Measurements from ENCODE around the gene SLC29A1. TPM values are rescaled to one million over a fixed set of nuclear protein-coding genes. Genes with fewer than 3 reads are reported as not detected.

SLC29A1 gene
- total RNA-seq, 2 donors from 2014 or later, result 37.1 to 56.5 TPM

- Mint-ChIP-seq H3K9me3 (no peaks in the 10 kb centered on the region), H3K36me3 (peaks cover 19 to 23% of the 10 kb centered on the region in 2 donors), H3K27ac (peak overlapping the region; percentile 86 to 95)
- peak; percentile 19 to 30 for ATAC-seq
- DNase-seq (ENCODE audit: low spot score in 2 of 2), result no peak
These were observed 41.0 kb downstream of the SLC29A1 start for GRCh38 chr6:44264154-44265006.

- no peaks in the 10 kb centered on the region for H3K9me3 Mint-ChIP-seq
- peak; percentile 96 to 97 for DNase-seq (ENCODE audit: low spot score in 2 of 2)
- peak; percentile 47 to 59 for ATAC-seq
- H3K36me3 Mint-ChIP-seq, result peaks cover 19 to 23% of the 10 kb centered on the region in 2 donors
- H3K27ac Mint-ChIP-seq, result peak within 1 kb of the TSS; percentile 86 to 95
These were observed 41.8 kb downstream of the SLC29A1 start, which contains the start of gene NFKBIE for GRCh38 chr6:44265007-44265721. Gene NFKBIE (minus strand): TSS chr6:44265551. CDS start chr6:44265346, 205 bp downstream.

GRCh38 chr6:44265722-44266233, 42.4 kb downstream of the SLC29A1 start:
- H3K9me3 Mint-ChIP-seq, result no peaks in the 10 kb centered on the region
- peaks cover 18 to 23% of the 10 kb centered on the region in 2 donors for H3K36me3 Mint-ChIP-seq
- H3K27ac Mint-ChIP-seq, result peak overlapping the region; percentile 22 to 86
- DNase-seq (ENCODE audit: low spot score in 2 of 2), result no peak
- ATAC-seq, result peak in 1 of 2 donors; percentile 68

GRCh38 chr6:44266347-44266746, 43.0 kb downstream of the SLC29A1 start:
- DNase-seq (ENCODE audit: low spot score in 2 of 2), result no peak

GRCh38 chr6:44267252-44267651, 43.9 kb downstream of the SLC29A1 start:
- DNase-seq (ENCODE audit: low spot score in 2 of 2) (no peak), ATAC-seq (no peak)
- Mint-ChIP-seq H3K9me3 (no peaks in the 10 kb centered on the region), H3K36me3 (peaks cover 12 to 23% of the 10 kb centered on the region in 2 donors), H3K27ac (no peak overlapping the region)

More at GRCh38 chr6:44266347-44266746, 43.0 kb downstream of the SLC29A1 start:
- Mint-ChIP-seq H3K36me3 (peaks cover 12 to 23% of the 10 kb centered on the region in 2 donors), H3K27ac (peak overlapping the region; percentile 22 to 86), H3K9me3 (no peaks in the 10 kb centered on the region)
- peak in 1 of 2 donors; percentile 27 for ATAC-seq

- peak in 1 of 2 donors; percentile 69 for DNase-seq (ENCODE audit: low spot score in 2 of 2)
- peaks cover 12 to 18% of the 10 kb centered on the region in 2 donors for H3K36me3 Mint-ChIP-seq
- H3K9me3 Mint-ChIP-seq, result no peaks in the 10 kb centered on the region
- no peak overlapping the region for H3K27ac Mint-ChIP-seq
- ATAC-seq, result no peak
These were observed 44.8 kb downstream of the SLC29A1 start for GRCh38 chr6:44268095-44268628.

GRCh38 chr6:44269178-44269920, 46.0 kb downstream of the SLC29A1 start:
- H3K36me3 Mint-ChIP-seq, result peaks cover 6 to 7% of the 10 kb centered on the region in 2 donors
- no peaks in the 10 kb centered on the region for H3K9me3 Mint-ChIP-seq
- ATAC-seq, result peak; percentile 38 to 76
- peak overlapping the region in 1 of 2 donors; percentile 37 for H3K27ac Mint-ChIP-seq
- no peak for DNase-seq (ENCODE audit: low spot score in 2 of 2)

- DNase-seq (ENCODE audit: low spot score in 2 of 2), result no peak
- H3K9me3 Mint-ChIP-seq, result no peaks in the 10 kb centered on the region
- H3K36me3 Mint-ChIP-seq, result peaks cover 0 to under 1% of the 10 kb centered on the region in 2 donors
- no peak for ATAC-seq
- peak within 1 kb of the TSS in 1 of 2 donors; percentile 37 for H3K27ac Mint-ChIP-seq
These were observed 46.6 kb downstream of the SLC29A1 start, which contains the start of gene TMEM151B for GRCh38 chr6:44269921-44270525. Gene TMEM151B (plus strand): TSS chr6:44270450. CDS start chr6:44270743, 293 bp downstream.

GRCh38 chr6:44270526-44271405, 47.4 kb downstream of the SLC29A1 start:
- Mint-ChIP-seq H3K9me3 (no peaks in the 10 kb centered on the region), H3K27ac (no peak overlapping the region), H3K36me3 (no peaks in the 10 kb centered on the region)
- no peak for ATAC-seq
- DNase-seq (ENCODE audit: low spot score in 2 of 2), result no peak

- no peaks in the 10 kb centered on the region for H3K9me3 Mint-ChIP-seq
- no peak for DNase-seq (ENCODE audit: low spot score in 2 of 2)
- no peak for ATAC-seq
- H3K27ac Mint-ChIP-seq, result no peak overlapping the region
- no peaks in the 10 kb centered on the region for H3K36me3 Mint-ChIP-seq
These were observed 48.0 kb downstream of the SLC29A1 start for GRCh38 chr6:44271406-44271723.

GRCh38 chr6:44271914-44272313, 48.5 kb downstream of the SLC29A1 start:
- Mint-ChIP-seq H3K27ac (no peak overlapping the region), H3K36me3 (no peaks in the 10 kb centered on the region), H3K9me3 (no peaks in the 10 kb centered on the region)
- no peak for ATAC-seq
- DNase-seq (ENCODE audit: low spot score in 2 of 2), result no peak

- Mint-ChIP-seq H3K9me3 (no peaks in the 10 kb centered on the region), H3K36me3 (no peaks in the 10 kb centered on the region), H3K27ac (no peak overlapping the region)
- no peak for ATAC-seq
- DNase-seq (ENCODE audit: low spot score in 2 of 2), result no peak
These were observed 49.1 kb downstream of the SLC29A1 start for GRCh38 chr6:44272529-44272928.

- Mint-ChIP-seq H3K27ac (no peak overlapping the region), H3K36me3 (no peaks in the 10 kb centered on the region), H3K9me3 (no peaks in the 10 kb centered on the region)
- DNase-seq (ENCODE audit: low spot score in 2 of 2) (no peak), ATAC-seq (no peak)
These were observed 49.7 kb downstream of the SLC29A1 start for GRCh38 chr6:44272999-44273566.

- DNase-seq (ENCODE audit: low spot score in 2 of 2) (no peak), ATAC-seq (no peak)
- Mint-ChIP-seq H3K9me3 (no peaks in the 10 kb centered on the region), H3K27ac (no peak overlapping the region), H3K36me3 (no peaks in the 10 kb centered on the region)
These were observed 50.2 kb downstream of the SLC29A1 start for GRCh38 chr6:44273617-44274016.

GRCh38 chr6:44275271-44275748, 51.9 kb downstream of the SLC29A1 start:
- DNase-seq (ENCODE audit: low spot score in 2 of 2), result no peak
- H3K27ac Mint-ChIP-seq, result no peak overlapping the region
- no peaks in the 10 kb centered on the region for H3K9me3 Mint-ChIP-seq
- no peak for ATAC-seq
- H3K36me3 Mint-ChIP-seq, result no peaks in the 10 kb centered on the region
